CD4-positive, alpha-beta T cell (primary cell): ENCODE data around the gene DIABLO. TPM values are rescaled to one million over a fixed set of nuclear protein-coding genes. Genes with fewer than 3 reads are reported as not detected.

Experiments used
- ATAC-seq: fragments of 200-7000 bp; cut with Tn5 transposase; one replicate; pipeline ENCODE4 v1.10.0; 2022; ENCODE audit warnings: mild to moderate bottlenecking; ENCODE audit not compliant: poor library complexity
- CTCF ChIA-PET: fragments of 350-600 bp; sonication (Branson Sonifier 250); formaldehyde crosslinking; loops from one replicate; lab custom pipeline; 2021; ENCODE audit warnings: antibody characterized with exemption, inconsistent platforms; lab: Charles Lee
- POLR2A ChIA-PET: fragments of 350-600 bp; sonication (Branson Sonifier 250); formaldehyde crosslinking; loops from one replicate; lab custom pipeline; 2021; ENCODE audit warnings: antibody characterized with exemption, inconsistent platforms; lab: Charles Lee
- DNase-seq, 14 experiments: peaks; one replicate each; pipeline ENCODE4 v3.0.0-alpha.2; 2013 to 2020; ENCODE audit warnings: mixed read lengths in 2 of 14
- H3K27ac ChIP-seq, 2 donors: one replicate each; pipeline versions ENCODE4 v1.5.1 to v1.7.0; 2013; ENCODE audit warnings: low read length in 2 of 2, low read depth in 1 of 2, mild to moderate bottlenecking in 1 of 2
- H3K27me3 ChIP-seq, 2 experiments: 1 replicate in 1 of 2; 2 replicates in 1 of 2; pipeline versions ENCODE4 v1.6.1 to v1.7.0; 2013; ENCODE audit warnings: low read length in 2 of 2, control low read depth in 1 of 2, mild to moderate bottlenecking in 1 of 2, moderate library complexity in 1 of 2; ENCODE audit not compliant: insufficient read depth in 2 of 2, control insufficient read depth in 1 of 2
- H3K36me3 ChIP-seq: one replicate; pipeline ENCODE4 v1.6.1; 2013; ENCODE audit warnings: low read length, control low read depth; ENCODE audit not compliant: insufficient read depth
- H3K4me1 ChIP-seq: one replicate; pipeline ENCODE4 v1.6.1; 2013; ENCODE audit warnings: low read length, control low read depth; ENCODE audit not compliant: insufficient read depth
- H3K4me3 ChIP-seq: one replicate; pipeline ENCODE4 v1.5.1; 2013; ENCODE audit warnings: mild to moderate bottlenecking, low read length, moderate library complexity
- H3K9me3 ChIP-seq, 2 experiments: 1 replicate in 1 of 2; 2 replicates in 1 of 2; pipeline versions ENCODE4 v1.6.1 to v1.7.0; 2013; ENCODE audit warnings: low read length in 2 of 2, mild to moderate bottlenecking in 2 of 2, control low read depth in 1 of 2, moderate library complexity in 1 of 2; ENCODE audit not compliant: control insufficient read depth in 1 of 2, insufficient read depth in 1 of 2
- H3K27ac Mint-ChIP-seq: one replicate; pipeline ENCODE4 v1.8.0; 2020; ENCODE audit warnings: mixed read lengths
- H3K27me3 Mint-ChIP-seq: one replicate; pipeline ENCODE4 v1.8.0; 2021; ENCODE audit warnings: mixed read lengths
- H3K36me3 Mint-ChIP-seq: one replicate; pipeline ENCODE4 v1.8.0; 2021; ENCODE audit warnings: low read depth, mixed read lengths
- H3K4me1 Mint-ChIP-seq: one replicate; pipeline ENCODE4 v1.8.0; 2021; ENCODE audit warnings: low read depth, mixed read lengths
- H3K4me3 Mint-ChIP-seq: one replicate; pipeline ENCODE4 v1.8.0; 2020; ENCODE audit warnings: mild to moderate bottlenecking, mixed read lengths
- H3K9me3 Mint-ChIP-seq: one replicate; pipeline ENCODE4 v1.8.0; 2020; ENCODE audit warnings: mixed read lengths
- CTCF ChIP-seq: fragments of 200-600 bp; IDR thresholded peaks from one replicate; pipeline ENCODE4 v1.8.0; 2022; ENCODE audit warnings: antibody characterized with exemption, mild to moderate bottlenecking
- intact Hi-C, 2 experiments: fragments of 100-400 bp; cut with DNase I in 1 of 2; cut with micrococcal nuclease in 1 of 2; formaldehyde crosslinking; loops; one replicate each; pipeline versions ENCODE4 v1.15.1 to v1.9.0; 2023 to 2025; cut with DNase I, micrococcal nuclease
- polyA plus RNA-seq, 2 donors: library from polyadenylated mRNA; unstranded; fragments of 120-200 nt; gene quantifications; one replicate each; pipeline ENCODE4 v1.2.1, GENCODE V29; 2013
- total RNA-seq, 174 experiments: library from RNA in 2 of 174; stranded (reverse) in 2 of 174; gene quantifications; one replicate each; pipeline ENCODE4 v1.2.3 and lab custom pipeline; 2021 to 2026

Gene DIABLO
- 10 to 100 TPM; 90.3 to 91.3 TPM for total RNA-seq
- polyA plus RNA-seq (2013, experiment 1 of 2): 26.2 TPM
- 28.7 TPM for polyA plus RNA-seq (2013, experiment 2 of 2)
- 3.5 to 49.6 (median 12.6) reads per million in 172 experiments for total RNA-seq (lab: John Stamatoyannopoulos, UW)

GRCh38 chr12:122225683-122226365 is at the start of gene DIABLO:
TSS of gene DIABLO (minus strand) at chr12:122226052. CDS start at chr12:122226014, 38 bp downstream.
- Histone ChIP-seq H3K4me1 (peaks cover 37% of the 10 kb centered on the region), H3K4me3 (peak within 1 kb of the TSS; percentile 94), H3K27me3 (no peaks in the 10 kb centered on the region), H3K9me3 (no peaks in the 10 kb centered on the region), H3K36me3 (peaks cover 48% of the 10 kb centered on the region), H3K27ac (peak within 1 kb of the TSS; percentile 95 to 97)
- TF ChIP-seq CTCF: no peak
- DNase-seq (peak; percentile 99 to 100 (median 100)), ATAC-seq (peak; percentile 94)
- Mint-ChIP-seq H3K9me3 (no peaks in the 10 kb centered on the region), H3K4me3 (peak within 1 kb of the TSS; percentile 95), H3K36me3 (peaks cover 57% of the 10 kb centered on the region), H3K27ac (peak within 1 kb of the TSS; percentile 95), H3K27me3 (no peaks in the 10 kb centered on the region), H3K4me1 (peaks cover 38% of the 10 kb centered on the region)
- POLR2A ChIA-PET: interaction anchor here (0.6 to 7.6 kb wide), 27 partner anchors 10 to 1972 kb away, joined by 3 to 123 read pairs (median 5); partner anchors contain the start of genes B3GNT4, CFAP251, KNTC1 and MPHOSPH9
- CTCF ChIA-PET: interaction anchor here (0.5 to 3.4 kb wide), 2 partner anchors 40 to 111 kb away, joined by 6 to 24 read pairs; partner anchors contain the start of gene VPS33A
- intact Hi-C loops: loop anchor here (1.0 to 5.0 kb wide), 6 partner anchors 19 to 746 kb away; partner anchors contain the start of genes DENR (in 1 of the 2), KNTC1 (in 1 of the 2), RSRC2 (in 1 of the 2) and VPS33A (in 1 of the 2)

GRCh38 chr12:122275459-122275858 is 49.6 kb upstream of the DIABLO start:
- H3K36me3 Mint-ChIP-seq: peaks cover 63% of the 10 kb centered on the region
- H3K27me3 ChIP-seq: no peaks in the 10 kb centered on the region
- DNase-seq (no peak), ATAC-seq (no peak)
- H3K27ac Mint-ChIP-seq: no peak overlapping the region
- H3K4me3 ChIP-seq: no peak overlapping the region
- ChIA-PET CTCF (interaction anchor here (0.7 kb wide), 1 partner anchor 60 kb away, joined by 3 read pairs; no protein-coding TSS in a partner anchor), POLR2A (no interaction called here)
- H3K36me3 ChIP-seq: peaks cover 39% of the 10 kb centered on the region
- H3K4me3 Mint-ChIP-seq: no peak overlapping the region
- intact Hi-C loops: no loop called here
- no peak for TF ChIP-seq CTCF
- no peaks in the 10 kb centered on the region for H3K4me1 ChIP-seq
- no peaks in the 10 kb centered on the region for H3K4me1 Mint-ChIP-seq
- no peaks in the 10 kb centered on the region for H3K9me3 ChIP-seq
- no peak overlapping the region for H3K27ac ChIP-seq
- H3K9me3 Mint-ChIP-seq: no peaks in the 10 kb centered on the region
- no peaks in the 10 kb centered on the region for H3K27me3 Mint-ChIP-seq

GRCh38 chr12:122266230-122266901 is 40.5 kb upstream of the DIABLO start, which contains the start of gene VPS33A:
TSS of gene VPS33A (minus strand) at chr12:122266494. CDS start at chr12:122266408, 86 bp downstream.
- peaks cover 43% of the 10 kb centered on the region for H3K36me3 Mint-ChIP-seq
- DNase-seq: peak; percentile 85 to 97 (median 88)
- TF ChIP-seq CTCF: no peak
- H3K4me3 Mint-ChIP-seq: peak within 1 kb of the TSS; percentile 100
- ATAC-seq: peak; percentile 68
- Histone ChIP-seq H3K9me3 (no peaks in the 10 kb centered on the region), H3K4me1 (peaks cover 25% of the 10 kb centered on the region), H3K27ac (peak within 1 kb of the TSS; percentile 94 to 97), H3K4me3 (peak within 1 kb of the TSS; percentile 85), H3K36me3 (peaks cover 19% of the 10 kb centered on the region), H3K27me3 (no peaks in the 10 kb centered on the region)
- H3K27me3 Mint-ChIP-seq: peaks cover 8% of the 10 kb centered on the region
- intact Hi-C loops: loop anchor here (1.0 to 10.0 kb wide), 5 partner anchors 22 to 349 kb away; partner anchors contain the start of genes CFAP251 (in 1 of the 2), DIABLO (in 1 of the 2) and ZCCHC8 (in 1 of the 2)
- peak within 1 kb of the TSS; percentile 99 for H3K27ac Mint-ChIP-seq
- H3K4me1 Mint-ChIP-seq: peaks cover 33% of the 10 kb centered on the region
- H3K9me3 Mint-ChIP-seq: no peaks in the 10 kb centered on the region
- ChIA-PET CTCF (interaction anchor here (0.6 to 3.3 kb wide), 8 partner anchors 22 to 212 kb away, joined by 3 to 24 read pairs (median 4); partner anchors contain the start of gene DIABLO), POLR2A (interaction anchor here (0.6 to 3.3 kb wide), 20 partner anchors 9 to 967 kb away, joined by 3 to 68 read pairs (median 4); partner anchors contain the start of genes CFAP251, DIABLO, HIP1R and KNTC1)
